Progenitor cell of endocrine pancreas (in vitro differentiated cells): ENCODE data around the gene KLHDC9. TPM values are rescaled to one million over a fixed set of nuclear protein-coding genes. Genes with fewer than 3 reads are reported as not detected.
A peak's percentile ranks its signal among the peaks of the same experiment; 100 is the strongest.

Experiments used
- DNase-seq: peaks from one replicate; pipeline ENCODE4 v3.0.0; 2021; ENCODE audit warnings: low spot score; ENCODE audit not compliant: unreplicated experiment
- H3K27ac Mint-ChIP-seq: 2 replicates; pipeline ENCODE4 v1.8.0; 2021; ENCODE audit warnings: mild to moderate bottlenecking, moderate library complexity, mixed read lengths
- H3K27me3 Mint-ChIP-seq: 2 replicates; pipeline ENCODE4 v1.8.0; 2021; ENCODE audit warnings: mixed read lengths
- H3K36me3 Mint-ChIP-seq: 2 replicates; pipeline ENCODE4 v1.8.0; 2022; ENCODE audit warnings: mixed read lengths; ENCODE audit not compliant: insufficient read depth
- H3K4me1 Mint-ChIP-seq: 2 replicates; pipeline ENCODE4 v1.8.0; 2021; ENCODE audit warnings: low read depth, mixed read lengths
- H3K4me3 Mint-ChIP-seq: 2 replicates; pipeline ENCODE4 v1.8.0; 2021; ENCODE audit warnings: low read depth, mild to moderate bottlenecking, moderate library complexity, mixed read lengths
- H3K9me3 Mint-ChIP-seq: 2 replicates; pipeline ENCODE4 v1.8.0; 2021; ENCODE audit warnings: low read depth, mixed read lengths
- CTCF ChIP-seq: fragments of 200-600 bp; sonication (generic); IDR thresholded peaks from one replicate; pipeline ENCODE4 v1.5.0; 2021; ENCODE audit warnings: antibody characterized with exemption, mild to moderate bottlenecking; ENCODE audit not compliant: unreplicated experiment
- total RNA-seq: library from RNA; stranded (reverse); gene quantifications from 2 replicates; pipeline ENCODE4 v1.2.1, GENCODE V29; 2021

The KLHDC9 gene
- total RNA-seq, 1 donor from 2014 or later, result 14.7 TPM

- DNase-seq, result peak; percentile 41
- peaks cover 5% of the 10 kb centered on the region for H3K27me3 Mint-ChIP-seq
- H3K4me1 Mint-ChIP-seq, result peaks cover 7% of the 10 kb centered on the region
- H3K36me3 Mint-ChIP-seq, result no peaks in the 10 kb centered on the region
- H3K9me3 Mint-ChIP-seq, result no peaks in the 10 kb centered on the region
- no peak overlapping the region for H3K4me3 Mint-ChIP-seq
- peak overlapping the region; percentile 86 for H3K27ac Mint-ChIP-seq
- peak; percentile 78 for TF ChIP-seq CTCF
These were observed 26.2 kb upstream of the KLHDC9 start for GRCh38 chr1:161071886-161072371.

- Mint-ChIP-seq H3K4me3 (no peak overlapping the region), H3K4me1 (peaks cover 7% of the 10 kb centered on the region), H3K27ac (peak overlapping the region; percentile 45), H3K9me3 (no peaks in the 10 kb centered on the region), H3K27me3 (no peaks in the 10 kb centered on the region), H3K36me3 (no peaks in the 10 kb centered on the region)
- DNase-seq, result no peak
- TF ChIP-seq CTCF, result no peak
These were observed 25.3 kb upstream of the KLHDC9 start for GRCh38 chr1:161072751-161073449.

GRCh38 chr1:161073474-161074121 is 24.6 kb upstream of the KLHDC9 start:
- no peak for DNase-seq
- no peaks in the 10 kb centered on the region for H3K27me3 Mint-ChIP-seq
- H3K9me3 Mint-ChIP-seq, result no peaks in the 10 kb centered on the region
- H3K4me1 Mint-ChIP-seq, result peaks cover 7% of the 10 kb centered on the region
- TF ChIP-seq CTCF, result no peak
- H3K36me3 Mint-ChIP-seq, result no peaks in the 10 kb centered on the region
- H3K4me3 Mint-ChIP-seq, result no peak overlapping the region
- H3K27ac Mint-ChIP-seq, result peak overlapping the region; percentile 45

GRCh38 chr1:161074676-161075368 is 23.3 kb upstream of the KLHDC9 start:
- H3K4me1 Mint-ChIP-seq, result peaks cover 7% of the 10 kb centered on the region
- H3K27me3 Mint-ChIP-seq, result no peaks in the 10 kb centered on the region
- no peak overlapping the region for H3K4me3 Mint-ChIP-seq
- no peak overlapping the region for H3K27ac Mint-ChIP-seq
- no peak for TF ChIP-seq CTCF
- no peaks in the 10 kb centered on the region for H3K36me3 Mint-ChIP-seq
- no peak for DNase-seq
- H3K9me3 Mint-ChIP-seq, result no peaks in the 10 kb centered on the region

GRCh38 chr1:161076410-161076809 is 21.8 kb upstream of the KLHDC9 start:
- no peak for TF ChIP-seq CTCF
- Mint-ChIP-seq H3K27ac (no peak overlapping the region), H3K4me3 (no peak overlapping the region), H3K4me1 (peaks cover 7% of the 10 kb centered on the region), H3K27me3 (no peaks in the 10 kb centered on the region), H3K36me3 (no peaks in the 10 kb centered on the region), H3K9me3 (no peaks in the 10 kb centered on the region)
- no peak for DNase-seq
